Left lung (tissue), 10 donors: ENCODE data around the gene JPH3. TPM values are rescaled to one million over a fixed set of nuclear protein-coding genes. Genes with fewer than 3 reads are reported as not detected.

Source experiments
- ATAC-seq: fragments of 200-7000 bp; cut with Tn5 transposase; one replicate; pipeline ENCODE4 v1.9.1; 2020; ENCODE audit warnings: moderate library complexity
- DNase-seq, 4 donors: peaks; one replicate each; pipeline ENCODE4 v3.0.0-alpha.2; 2013 to 2020
- H3K27ac ChIP-seq, 2 donors: fragments of 200-600 bp; sonication (generic) in 1 of 2; one replicate each; pipeline versions ENCODE4 v1.5.0 to v1.8.0; 2020 to 2021
- H3K27me3 ChIP-seq, 2 donors: fragments of 200-600 bp; sonication (generic) in 1 of 2; one replicate each; pipeline versions ENCODE4 v1.5.0 to v1.8.0; 2020 to 2021
- H3K36me3 ChIP-seq, 2 donors: fragments of 200-600 bp; sonication (generic) in 1 of 2; one replicate each; pipeline versions ENCODE4 v1.5.0 to v1.8.0; 2020 to 2021
- H3K4me1 ChIP-seq, 2 donors: fragments of 200-600 bp; one replicate each; pipeline ENCODE4 v1.8.0; 2021
- H3K4me3 ChIP-seq, 2 donors: fragments of 200-600 bp; sonication (generic) in 1 of 2; one replicate each; pipeline versions ENCODE4 v1.5.0 to v1.8.0; 2020 to 2021; ENCODE audit warnings: mild to moderate bottlenecking in 1 of 2
- H3K9me3 ChIP-seq, 2 donors: fragments of 200-600 bp; sonication (generic) in 1 of 2; one replicate each; pipeline versions ENCODE4 v1.5.0 to v1.8.0; 2020 to 2021
- CTCF ChIP-seq, 2 donors: fragments of 200-600 bp; sonication (generic) in 1 of 2; IDR thresholded peaks; one replicate each; pipeline versions ENCODE4 v1.5.0 to v1.8.0; 2021; ENCODE audit warnings: antibody characterized with exemption in 2 of 2
- intact Hi-C, 2 donors: fragments of 100-400 bp; cut with DNase I; formaldehyde crosslinking; loops; one replicate each; pipeline versions ENCODE4 v1.11.2 to v1.14.2; 2022
- polyA plus RNA-seq, 6 donors: library from polyadenylated mRNA; unstranded; fragments of 120-200 nt; gene quantifications; one replicate each; pipeline ENCODE4 v1.2.1, GENCODE V29; 2013; ENCODE audit not compliant: insufficient read length in 6 of 6
- total RNA-seq, 2 donors: library from RNA; stranded (reverse); fragmentation: NEBNext Ultra II Directional; extraction: Animal tissue kit (Norgen Biotek cat#: 25700); gene quantifications; one replicate each; pipeline ENCODE4 v1.2.1, GENCODE V29; 2021
- donor health status: DM: no; HTN: yes; CAD: no.
- donor health status: DM: no; HTN: no; CAD: no.

The JPH3 gene
- total and polyA plus RNA-seq, 8 donors: 0.06 to 2.5 (median 1.2) TPM; not detected in 1

- ATAC-seq (no peak), DNase-seq (peak in 1 of 4 donors; percentile 42)
- H3K36me3 ChIP-seq: peaks cover 0 to 86% of the 10 kb centered on the region in 2 donors
These were observed 107.4 kb downstream of the JPH3 start for GRCh38 chr16:87709677-87710076.

GRCh38 chr16:87710887-87711286 lies 108.6 kb downstream of the JPH3 start:
- intact Hi-C loops: no loop called here
- H3K36me3 ChIP-seq: peaks cover 0 to 92% of the 10 kb centered on the region in 2 donors
- DNase-seq (peak in 1 of 4 donors; percentile 51), ATAC-seq (no peak)
- no peaks in the 10 kb centered on the region for H3K27me3 ChIP-seq
- no peak overlapping the region for H3K4me3 ChIP-seq
- H3K9me3 ChIP-seq: no peaks in the 10 kb centered on the region
- TF ChIP-seq CTCF (IDR thresholded peaks at IDR 0.05): no peak
- no peaks in the 10 kb centered on the region for H3K4me1 ChIP-seq
- H3K27ac ChIP-seq: no peak overlapping the region

More at GRCh38 chr16:87709677-87710076, 107.4 kb downstream of the JPH3 start:
- TF ChIP-seq CTCF (IDR thresholded peaks at IDR 0.05): no peak
- no peaks in the 10 kb centered on the region for H3K27me3 ChIP-seq
- intact Hi-C loops: no loop called here
- no peak overlapping the region for H3K4me3 ChIP-seq
- H3K27ac ChIP-seq: no peak overlapping the region
- H3K4me1 ChIP-seq: no peaks in the 10 kb centered on the region
- H3K9me3 ChIP-seq: no peaks in the 10 kb centered on the region

GRCh38 chr16:87712184-87712762 lies 110.0 kb downstream of the JPH3 start:
- no peaks in the 10 kb centered on the region for H3K9me3 ChIP-seq
- no peak for TF ChIP-seq CTCF (IDR thresholded peaks at IDR 0.05)
- no peak overlapping the region for H3K4me3 ChIP-seq
- peaks cover 0 to 97% of the 10 kb centered on the region in 2 donors for H3K36me3 ChIP-seq
- no peak overlapping the region for H3K27ac ChIP-seq
- ATAC-seq: no peak
- DNase-seq: peak in 1 of 4 donors; percentile 55
- H3K4me1 ChIP-seq: no peaks in the 10 kb centered on the region
- no peaks in the 10 kb centered on the region for H3K27me3 ChIP-seq
- intact Hi-C loops: no loop called here

GRCh38 chr16:87713451-87714229 lies 111.3 kb downstream of the JPH3 start:
- no peaks in the 10 kb centered on the region for H3K4me1 ChIP-seq
- ATAC-seq: no peak

More at GRCh38 chr16:87713451-87714229, 111.3 kb downstream of the JPH3 start:
- H3K27ac ChIP-seq: no peak overlapping the region
- no peaks in the 10 kb centered on the region for H3K27me3 ChIP-seq
- no peaks in the 10 kb centered on the region for H3K9me3 ChIP-seq
- TF ChIP-seq CTCF (IDR thresholded peaks at IDR 0.05): no peak
- intact Hi-C loops: no loop called here
- peak in 1 of 4 donors; percentile 46 for DNase-seq
- H3K4me3 ChIP-seq: no peak overlapping the region
- H3K36me3 ChIP-seq: peaks cover 0 to 91% of the 10 kb centered on the region in 2 donors
